ENCODE measurements around the gene CHP1.

CHP1 gene

DNA sequence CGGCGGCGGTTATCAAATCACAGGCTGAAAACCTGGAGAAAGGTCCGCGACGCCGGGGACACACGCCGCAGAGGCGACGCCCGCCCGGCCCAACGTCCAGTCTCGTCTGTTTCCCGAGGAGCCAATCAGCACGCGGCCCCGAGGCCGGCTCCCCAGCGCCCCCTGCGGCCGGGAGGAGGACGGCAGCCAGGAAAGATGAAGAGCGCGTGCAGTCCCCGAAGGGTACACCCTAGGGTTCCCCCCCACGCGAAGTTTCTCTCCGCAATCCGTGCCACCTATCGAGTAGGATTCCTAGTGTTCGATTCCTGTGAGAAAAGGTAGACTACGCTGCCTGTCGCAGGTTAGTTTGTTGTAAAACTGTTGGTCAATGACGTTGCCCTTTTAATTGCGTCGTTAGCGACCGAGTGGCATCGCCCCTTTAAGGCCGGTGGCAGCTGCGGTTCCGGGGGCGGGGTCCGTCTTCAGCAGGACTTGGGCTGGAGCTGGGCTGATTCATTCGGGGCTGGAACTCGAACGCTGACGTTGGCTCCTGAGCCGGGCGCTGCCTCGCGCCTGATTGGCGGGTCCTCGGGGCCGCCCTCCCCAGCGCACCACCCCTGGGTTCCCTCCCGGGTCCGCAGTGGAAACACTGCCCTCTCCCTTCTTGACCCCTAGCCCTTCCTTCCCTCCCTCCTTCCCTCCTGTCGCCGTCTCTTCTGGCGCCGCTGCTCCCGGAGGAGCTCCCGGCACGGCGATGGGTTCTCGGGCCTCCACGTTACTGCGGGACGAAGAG lies at the start of gene CHP1, which contains the start of gene EXD1:
Gene CHP1 (plus strand): TSS at position 619 of the 772 bp plus-strand sequence. CDS start 115 bp downstream, at position 734.
Gene EXD1 (minus strand): TSS at position 108 of the 772 bp plus-strand sequence. CDS start 4,182 bp downstream, outside the sequence.
- peak; percentile 97 for TF ChIP-seq CTCF (IDR thresholded peaks at IDR 0.05; ENCODE audit: borderline replicate concordance, insufficient read depth, low read depth, low read length)
- H3K4me3 ChIP-seq (ENCODE audit: low read depth, low read length): peak within 1 kb of the TSS; percentile 78

GRCh38 chr15:41182266-41182665 lies 48.8 kb upstream of the CHP1 start:
- no peak for TF ChIP-seq CTCF (IDR thresholded peaks at IDR 0.05; ENCODE audit: borderline replicate concordance, insufficient read depth, low read depth, low read length)
- no peak overlapping the region for H3K4me3 ChIP-seq (ENCODE audit: low read depth, low read length)

GRCh38 chr15:41183581-41183980 lies 47.5 kb upstream of the CHP1 start:
- H3K4me3 ChIP-seq (ENCODE audit: low read depth, low read length): no peak overlapping the region
- no peak for TF ChIP-seq CTCF (IDR thresholded peaks at IDR 0.05; ENCODE audit: borderline replicate concordance, insufficient read depth, low read depth, low read length)

- no peak for TF ChIP-seq CTCF (IDR thresholded peaks at IDR 0.05; ENCODE audit: borderline replicate concordance, insufficient read depth, low read depth, low read length)
- H3K4me3 ChIP-seq (ENCODE audit: low read depth, low read length): no peak overlapping the region
These were observed 36.6 kb upstream of the CHP1 start for GRCh38 chr15:41194444-41194843.

DNA sequence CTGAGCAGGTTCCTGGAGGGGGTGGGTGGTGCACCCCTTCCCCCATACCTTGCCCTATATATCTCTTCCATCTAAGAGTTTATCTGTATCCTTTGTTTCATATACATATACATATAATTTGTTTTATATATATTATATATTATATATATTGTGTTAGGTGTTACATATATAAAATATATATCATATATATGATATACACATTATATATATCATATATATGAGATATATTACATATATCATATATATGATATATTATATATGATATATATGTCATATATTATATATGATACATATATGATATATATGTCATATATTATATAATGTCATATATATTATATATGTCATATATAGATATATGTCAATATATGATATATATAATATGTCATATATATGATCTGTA lies 31.6 kb upstream of the CHP1 start:
- no peak overlapping the region for H3K4me3 ChIP-seq (ENCODE audit: low read depth, low read length)
- TF ChIP-seq CTCF (IDR thresholded peaks at IDR 0.05; ENCODE audit: borderline replicate concordance, insufficient read depth, low read depth, low read length): no peak

DNA sequence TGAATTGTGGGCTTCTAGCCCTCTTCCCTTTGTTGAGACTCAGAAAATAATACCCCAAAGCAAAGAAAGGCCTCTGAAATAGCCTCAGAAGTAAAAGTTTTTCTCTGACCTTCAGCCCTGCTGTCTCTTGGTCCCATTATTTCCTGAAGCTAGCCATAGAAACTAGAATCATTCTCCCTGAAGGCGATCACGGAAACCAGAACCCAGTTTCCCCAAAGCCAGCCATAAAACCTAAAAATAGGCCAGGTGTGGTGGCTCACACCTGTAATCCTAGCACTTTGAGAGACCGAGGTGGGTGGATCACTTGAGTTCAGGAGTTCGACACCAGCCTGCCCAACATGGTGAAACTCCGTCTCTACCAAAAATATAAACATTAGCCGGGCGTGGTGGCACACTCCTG lies 27.7 kb upstream of the CHP1 start:
- TF ChIP-seq CTCF (IDR thresholded peaks at IDR 0.05; ENCODE audit: borderline replicate concordance, insufficient read depth, low read depth, low read length): no peak
- no peak overlapping the region for H3K4me3 ChIP-seq (ENCODE audit: low read depth, low read length)

DNA sequence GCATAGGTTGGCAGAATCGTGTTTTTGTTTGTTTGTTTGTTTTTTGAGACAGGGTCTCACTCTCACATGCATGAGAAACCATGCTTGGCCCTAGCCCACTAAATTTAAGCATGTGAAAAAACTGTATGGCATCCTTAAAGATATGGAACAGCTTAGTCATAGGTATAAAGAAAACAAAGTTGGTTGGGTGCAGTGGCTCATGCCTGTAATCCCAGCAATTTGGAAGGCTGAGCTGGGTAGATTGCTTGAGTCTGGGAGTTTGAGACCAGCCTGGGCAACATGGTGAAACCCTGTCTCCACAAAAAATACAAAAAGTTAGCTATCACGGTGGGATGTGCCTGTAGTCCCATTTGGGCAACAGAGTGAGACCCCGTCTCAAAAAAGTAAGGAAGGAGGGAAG lies 25.8 kb upstream of the CHP1 start:
- no peak overlapping the region for H3K4me3 ChIP-seq (ENCODE audit: low read depth, low read length)
- TF ChIP-seq CTCF (IDR thresholded peaks at IDR 0.05; ENCODE audit: borderline replicate concordance, insufficient read depth, low read depth, low read length): no peak
